GM12878 (cell line): ENCODE results near the gene USP10. TPM values are rescaled to one million over a fixed set of nuclear protein-coding genes. Genes with fewer than 3 reads are reported as not detected.

Source experiments
- ATAC-seq: fragments of 200-7000 bp; cut with Tn5 transposase; 3 replicates; pipeline ENCODE4 v1.9.1; 2020; ENCODE audit warnings: mild to moderate bottlenecking, moderate library complexity
- BruUV-seq: library from RNA; stranded (reverse); fragments of 400-500 nt; replicated peaks from 2 replicates; lab custom pipeline; 2021; lab: Mats Ljungman, UMichigan
- CTCF ChIA-PET: fragments of 300-600 bp; sonication (Branson Sonifier 250); formaldehyde crosslinking; extraction: SDS; loops from one replicate; lab custom pipeline; 2021; ENCODE audit warnings: inconsistent platforms; lab: Yijun Ruan, JAX
- POLR2A ChIA-PET: fragments of 350-600 bp; formaldehyde crosslinking; extraction: SDS; loops from one replicate; lab custom pipeline; 2021; ENCODE audit warnings: inconsistent platforms; lab: Charles Lee
- RAD21 ChIA-PET: fragments of 300-600 bp; sonication (Branson Sonifier 250); formaldehyde crosslinking; loops from one replicate; lab custom pipeline; 2023; ENCODE audit warnings: antibody characterized with exemption; ENCODE audit not compliant: unreplicated experiment; lab: Charles Lee
- SMC1A ChIA-PET: fragments of 300-600 bp; sonication (Branson Sonifier 250); formaldehyde crosslinking; loops from one replicate; lab custom pipeline; 2023; ENCODE audit not compliant: unreplicated experiment, uncharacterized antibody; lab: Charles Lee
- DNase-seq: peaks from one replicate; pipeline ENCODE4 v3.0.0-alpha.2; 2011; ENCODE audit warnings: low read depth, low spot score
- FAIRE-seq: peaks from 3 replicates; lab custom pipeline; 2011; peaks lifted over from hg19 to GRCh38; lab: Jason Lieb, UNC
- H2AFZ ChIP-seq: 2 replicates; pipeline ENCODE4 v1.6.0; 2011; ENCODE audit warnings: low read depth, low read length, control low read depth; ENCODE audit not compliant: control insufficient read depth
- H3K27ac ChIP-seq: 2 replicates; pipeline ENCODE4 v1.5.1; 2011; ENCODE audit warnings: control low read depth; ENCODE audit not compliant: control insufficient read depth, insufficient read depth
- H3K27me3 ChIP-seq, 2 experiments: replicated peaks in 1 of 2; 2 replicates each; pipeline versions ENCODE4 v1.6.0 to v1.6.1; 2011; ENCODE audit warnings: low read length in 1 of 2; ENCODE audit not compliant: control insufficient read depth in 2 of 2, insufficient read depth in 2 of 2
- H3K36me3 ChIP-seq, 2 experiments: 2 replicates each; pipeline ENCODE4 v1.5.1; 2011; ENCODE audit warnings: low read length in 1 of 2; ENCODE audit not compliant: control insufficient read depth in 2 of 2, insufficient read depth in 2 of 2
- H3K4me1 ChIP-seq: 2 replicates; pipeline ENCODE4 v1.6.1; 2011; ENCODE audit warnings: mild to moderate bottlenecking, low read length, moderate library complexity, mixed read lengths; ENCODE audit not compliant: control insufficient read depth, insufficient read depth
- H3K4me2 ChIP-seq: 2 replicates; pipeline ENCODE4 v1.6.0; 2011; ENCODE audit warnings: control low read depth; ENCODE audit not compliant: control insufficient read depth, insufficient read depth
- H3K4me3 ChIP-seq: fragments of 200-600 bp; sonication (generic); 2 replicates; pipeline ENCODE4 v1.5.1; 2016
- H3K79me2 ChIP-seq: 2 replicates; pipeline ENCODE4 v1.6.0; 2011; ENCODE audit warnings: low read length; ENCODE audit not compliant: control insufficient read depth, insufficient read depth
- H3K9ac ChIP-seq: 2 replicates; pipeline ENCODE4 v1.8.0; 2011; ENCODE audit warnings: low read length, control low read depth, mixed read lengths; ENCODE audit not compliant: control insufficient read depth, insufficient read depth
- H3K9me3 ChIP-seq: replicated peaks from 3 replicates; pipeline ENCODE4 v1.5.1; 2011; ENCODE audit warnings: mild to moderate bottlenecking, low read length; ENCODE audit not compliant: control insufficient read depth, insufficient read depth
- H4K20me1 ChIP-seq: 2 replicates; pipeline ENCODE4 v1.6.0; 2011; ENCODE audit not compliant: control insufficient read depth, insufficient read depth
- E2F8 ChIP-seq: fragments of 450-650 bp; IDR thresholded peaks from 2 replicates; pipeline ENCODE4 v1.6.1; 2018; ENCODE audit warnings: mild to moderate bottlenecking, low read depth, moderate library complexity; ENCODE audit not compliant: partially characterized antibody
- ESRRA ChIP-seq: IDR thresholded peaks from 2 replicates; pipeline ENCODE4 v1.6.1; 2012; ENCODE audit warnings: mild to moderate bottlenecking, low read length, improper control_type of control experiment
- GATAD2B ChIP-seq: fragments of 450-650 bp; conservative IDR thresholded peaks from 2 replicates; pipeline ENCODE4 v1.6.1; 2017; ENCODE audit warnings: low read depth, mild to moderate bottlenecking, moderate library complexity
- IKZF1 ChIP-seq: fragments of 450-650 bp; conservative IDR thresholded peaks from 2 replicates; pipeline ENCODE4 v1.6.1; 2017; ENCODE audit warnings: antibody characterized with exemption, mild to moderate bottlenecking
- POLR2AphosphoS5 ChIP-seq: IDR thresholded peaks from 2 replicates; pipeline ENCODE4 v1.6.1; 2011; ENCODE audit warnings: mild to moderate bottlenecking, low read length, inconsistent platforms
- RELB ChIP-seq: fragments of 450-650 bp; IDR thresholded peaks from 2 replicates; pipeline ENCODE4 v1.6.1; 2017; ENCODE audit warnings: low read depth, mild to moderate bottlenecking, moderate library complexity
- SMARCA5 ChIP-seq: fragments of 450-650 bp; IDR thresholded peaks from 2 replicates; pipeline ENCODE4 v1.6.1; 2017; ENCODE audit warnings: mild to moderate bottlenecking
- USF2 ChIP-seq: IDR thresholded peaks from 2 replicates; pipeline ENCODE4 v1.6.1; 2011; ENCODE audit warnings: low read depth, low read length, improper control_type of control experiment, borderline replicate concordance
- ZBTB11 ChIP-seq: fragments of 450-650 bp; formaldehyde crosslinking; IDR thresholded peaks from 2 replicates; pipeline ENCODE4 v1.5.0; 2022; ENCODE audit warnings: mild to moderate bottlenecking, missing genetic modification characterization
- ZNF592 ChIP-seq: fragments of 450-650 bp; IDR thresholded peaks from 2 replicates; pipeline ENCODE4 v1.6.1; 2017; ENCODE audit warnings: mild to moderate bottlenecking, moderate library complexity
- WGBS: methylation state at CpG from one replicate; pipeline ENCODE4 v1.1.6; 2016; ENCODE audit warnings: low lambda C conversion rate; ENCODE audit not compliant: insufficient replicate concordance, insufficient coverage; ENCODE audit errors: missing lambda C conversion rate; 5-methylcytosine and 5-hydroxymethylcytosine counted together
- in situ Hi-C: fragments of 300-500 bp; cut with MboI; formaldehyde crosslinking; loops from 9 replicates; pipeline ENCODE4 v1.14.3; 2018; ENCODE audit warnings: mixed read lengths
- intact Hi-C: fragments of 100-400 bp; cut with micrococcal nuclease; formaldehyde crosslinking; loops from one replicate; pipeline ENCODE4 v1.14.2; 2022; ENCODE audit not compliant: unreplicated experiment
- polyA plus RNA-seq, 11 experiments: library from polyadenylated mRNA; depleted of rRNA in 4 of 11; unstranded in 6 of 11; stranded (reverse) in 5 of 11; fragments of >200 nt; fragmentation: Nextera tagmentation in 4 of 11; fragmentation: Illumina TruSeq in 1 of 11; extraction: Ambion mirVana in 4 of 11; extraction: Trizol in 1 of 11; gene quantifications; 1 replicate in 1 of 11; 2 replicates in 10 of 11; pipeline versions ENCODE4 v1.2.1 to v1.2.3, GENCODE V29; 2011 to 2016; ENCODE audit warnings: inconsistent platforms in 2 of 11, missing spikeins in 2 of 11, low read depth in 1 of 11
- total RNA-seq, 4 experiments: library from RNA; depleted of rRNA in 3 of 4; stranded (reverse); fragments of >200 nt in 3 of 4; fragmentation: Illumina TruSeq in 1 of 4; extraction: Trizol in 1 of 4; gene quantifications; 2 replicates each; pipeline versions ENCODE4 v1.2.1 to v1.2.3, GENCODE V29; 2013 to 2021

Gene USP10
- total and polyA plus RNA-seq, 10 of the 15 experiments (the other 5 are each of a cell fraction or from before 2014, with no cell fraction given) = 46.1 to 160 (median 105) TPM

GRCh38 chr16:84656649-84657048, 43.2 kb upstream of the USP10 start:
- Histone ChIP-seq H3K27ac (no peak overlapping the region), H2AFZ (no peak overlapping the region; the same call in 1 of the 2 replicates), H3K9ac (no peak overlapping the region), H4K20me1 (no peaks in the 10 kb centered on the region), H3K4me3 (no peak overlapping the region), H3K4me2 (no peak overlapping the region), H3K9me3 (no peaks in the 10 kb centered on the region), H3K4me1 (peaks cover 3% of the 10 kb centered on the region), H3K79me2 (peaks cover 3% of the 10 kb centered on the region), H3K27me3 (no peaks in the 10 kb centered on the region), H3K36me3 (peaks cover 26 to 33% of the 10 kb centered on the region in 2 experiments)
- DNase-seq (no peak), ATAC-seq (peak; percentile 41; the same call in 2 of the 3 replicates), FAIRE-seq (no peak)
- ChIA-PET POLR2A (interaction anchor here (0.7 kb wide), 1 partner anchor 8 kb away, joined by 3 read pairs; the partner anchor contains the start of gene KLHL36), CTCF (interaction anchor here (1.4 kb wide), 1 partner anchor 68 kb away, joined by 4 read pairs; no protein-coding TSS in a partner anchor), RAD21 (interaction anchor here (1.6 kb wide), 1 partner anchor 34 kb away, joined by 3 read pairs; no protein-coding TSS in a partner anchor), SMC1A (no interaction called here)
- BruUV-seq = no TSS peak
- 82% methylated on average over 22 of the region's 22 CpGs for WGBS
- intact Hi-C loops (no loop called here), in situ Hi-C loops (no loop called here)
- TF ChIP-seq E2F8 = no peak
- no peak for TF ChIP-seq USF2
- TF ChIP-seq ESRRA = no peak
- TF ChIP-seq ZNF592 = no peak
- TF ChIP-seq RELB = no peak
- no peak for TF ChIP-seq POLR2AphosphoS5
- TF ChIP-seq ZBTB11 (CRISPR knock-in tag) = no peak
- no peak for TF ChIP-seq IKZF1
- TF ChIP-seq SMARCA5 = no peak
- no peak for TF ChIP-seq GATAD2B
